Epithelial cell of esophagus (primary cell): ENCODE measurements around the gene PLCD3.
A peak's percentile ranks its signal among the peaks of the same experiment; 100 is the strongest.

Experiments used
- DNase-seq: peaks from one replicate; pipeline ENCODE4 v3.0.0; 2010; ENCODE audit warnings: low read depth
- H3K4me3 ChIP-seq: 2 replicates; pipeline ENCODE4 v1.5.1; 2011; ENCODE audit warnings: mild to moderate bottlenecking, low read length, control low read depth
- TF ChIP-seq, protein P1 (sequence below): IDR thresholded peaks from 2 replicates; pipeline ENCODE4 v1.5.1; 2011; ENCODE audit warnings: low read depth, mild to moderate bottlenecking, low read length, control low read depth, inconsistent platforms; ENCODE audit not compliant: insufficient read depth; ENCODE audit errors: missing control alignments

Gene PLCD3

DNA sequence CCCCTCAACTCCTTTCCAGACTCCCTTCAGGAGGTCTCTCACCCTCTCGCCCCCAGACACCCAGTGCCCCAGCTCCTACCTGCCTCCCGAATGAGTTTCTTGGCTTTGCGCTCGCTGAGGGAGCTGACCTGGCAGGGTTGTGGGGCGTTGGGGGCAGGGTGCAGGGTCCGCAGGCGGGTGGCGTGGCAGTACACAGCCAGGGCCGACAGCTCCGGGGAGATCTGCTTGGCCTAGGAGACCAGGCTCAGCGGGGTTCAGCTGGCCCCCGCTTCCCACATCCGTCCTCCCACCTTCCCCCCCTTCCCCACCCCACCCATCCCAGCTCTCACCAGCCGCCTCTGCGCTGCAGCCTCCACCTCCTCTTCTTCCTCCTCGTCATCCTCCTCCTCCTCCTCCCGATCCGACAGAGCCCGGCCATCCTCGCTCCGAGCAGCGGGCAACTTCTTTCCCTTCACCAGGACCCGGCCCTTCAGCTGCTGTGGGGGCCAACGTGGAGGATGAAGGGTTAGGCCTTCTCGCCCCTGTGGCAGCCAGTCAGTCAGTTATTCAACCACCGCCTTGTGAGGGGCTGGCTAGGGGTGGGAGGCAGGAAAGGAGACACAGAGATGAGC lies 17.2 kb downstream of the PLCD3 start:
- TF ChIP-seq, protein P1, sequence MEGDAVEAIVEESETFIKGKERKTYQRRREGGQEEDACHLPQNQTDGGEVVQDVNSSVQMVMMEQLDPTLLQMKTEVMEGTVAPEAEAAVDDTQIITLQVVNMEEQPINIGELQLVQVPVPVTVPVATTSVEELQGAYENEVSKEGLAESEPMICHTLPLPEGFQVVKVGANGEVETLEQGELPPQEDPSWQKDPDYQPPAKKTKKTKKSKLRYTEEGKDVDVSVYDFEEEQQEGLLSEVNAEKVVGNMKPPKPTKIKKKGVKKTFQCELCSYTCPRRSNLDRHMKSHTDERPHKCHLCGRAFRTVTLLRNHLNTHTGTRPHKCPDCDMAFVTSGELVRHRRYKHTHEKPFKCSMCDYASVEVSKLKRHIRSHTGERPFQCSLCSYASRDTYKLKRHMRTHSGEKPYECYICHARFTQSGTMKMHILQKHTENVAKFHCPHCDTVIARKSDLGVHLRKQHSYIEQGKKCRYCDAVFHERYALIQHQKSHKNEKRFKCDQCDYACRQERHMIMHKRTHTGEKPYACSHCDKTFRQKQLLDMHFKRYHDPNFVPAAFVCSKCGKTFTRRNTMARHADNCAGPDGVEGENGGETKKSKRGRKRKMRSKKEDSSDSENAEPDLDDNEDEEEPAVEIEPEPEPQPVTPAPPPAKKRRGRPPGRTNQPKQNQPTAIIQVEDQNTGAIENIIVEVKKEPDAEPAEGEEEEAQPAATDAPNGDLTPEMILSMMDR: no peak
- no peak for DNase-seq
- H3K4me3 ChIP-seq: no peak overlapping the region

DNA sequence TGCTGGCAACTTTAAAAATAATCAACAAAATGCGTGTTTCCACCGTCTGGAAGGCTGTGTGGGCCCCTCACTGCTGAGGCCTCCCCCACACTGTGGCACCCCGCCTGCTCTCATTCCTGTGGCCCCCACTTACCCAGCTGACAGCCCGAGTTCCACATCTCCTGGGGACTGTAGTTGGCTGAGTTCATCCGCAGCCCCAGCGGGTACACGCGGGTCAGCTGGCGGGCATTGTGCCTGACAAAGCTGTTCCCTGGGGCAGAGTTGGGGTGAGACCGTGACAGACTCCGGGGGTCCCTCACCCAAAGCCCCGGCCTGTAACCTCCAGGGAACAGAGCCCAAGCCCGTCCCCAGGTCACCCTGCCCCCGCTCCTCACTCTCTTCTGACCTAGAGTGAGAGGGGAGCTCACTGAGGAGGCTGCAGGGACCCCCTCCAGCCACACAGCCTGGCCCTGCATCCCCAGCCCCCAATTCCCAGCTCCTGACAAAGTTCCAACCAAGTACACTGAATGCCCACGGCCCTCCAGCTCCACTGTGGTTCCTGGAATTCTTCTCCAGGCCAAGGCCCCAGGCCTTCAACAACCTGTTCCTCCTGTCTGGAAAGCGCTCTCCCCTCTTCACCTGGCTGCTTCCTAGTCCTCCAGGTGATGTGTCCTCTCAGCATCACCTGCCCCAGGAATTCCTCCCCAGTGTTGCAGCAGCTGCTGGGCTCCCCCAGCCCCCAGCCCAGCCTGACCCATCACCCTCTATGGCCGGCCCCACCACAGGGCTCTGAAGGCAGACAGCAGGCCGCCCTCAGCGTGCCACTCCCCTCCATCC lies 18.0 kb downstream of the PLCD3 start:
- no peak overlapping the region for H3K4me3 ChIP-seq
- DNase-seq: no peak
- TF ChIP-seq, protein P1: no peak

DNA sequence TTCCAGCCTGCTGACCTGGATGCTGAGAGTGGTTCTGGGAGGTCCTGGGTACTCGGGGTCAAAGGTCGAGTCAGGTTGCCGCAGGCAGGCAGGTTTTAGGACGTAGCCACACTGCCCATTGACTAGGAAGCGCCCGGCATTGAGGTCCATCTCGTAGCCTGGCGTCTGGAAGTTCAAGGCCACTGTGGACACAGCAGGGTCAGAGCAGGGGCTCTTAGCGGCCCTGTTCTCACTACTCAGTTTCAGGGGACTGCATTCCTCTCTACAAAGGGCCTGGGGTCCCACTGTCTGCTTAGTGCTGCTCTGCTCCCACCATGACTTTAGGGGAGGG lies 18.9 kb downstream of the PLCD3 start:
- no peak for DNase-seq
- H3K4me3 ChIP-seq: no peak overlapping the region
- TF ChIP-seq, protein P1: no peak

DNA sequence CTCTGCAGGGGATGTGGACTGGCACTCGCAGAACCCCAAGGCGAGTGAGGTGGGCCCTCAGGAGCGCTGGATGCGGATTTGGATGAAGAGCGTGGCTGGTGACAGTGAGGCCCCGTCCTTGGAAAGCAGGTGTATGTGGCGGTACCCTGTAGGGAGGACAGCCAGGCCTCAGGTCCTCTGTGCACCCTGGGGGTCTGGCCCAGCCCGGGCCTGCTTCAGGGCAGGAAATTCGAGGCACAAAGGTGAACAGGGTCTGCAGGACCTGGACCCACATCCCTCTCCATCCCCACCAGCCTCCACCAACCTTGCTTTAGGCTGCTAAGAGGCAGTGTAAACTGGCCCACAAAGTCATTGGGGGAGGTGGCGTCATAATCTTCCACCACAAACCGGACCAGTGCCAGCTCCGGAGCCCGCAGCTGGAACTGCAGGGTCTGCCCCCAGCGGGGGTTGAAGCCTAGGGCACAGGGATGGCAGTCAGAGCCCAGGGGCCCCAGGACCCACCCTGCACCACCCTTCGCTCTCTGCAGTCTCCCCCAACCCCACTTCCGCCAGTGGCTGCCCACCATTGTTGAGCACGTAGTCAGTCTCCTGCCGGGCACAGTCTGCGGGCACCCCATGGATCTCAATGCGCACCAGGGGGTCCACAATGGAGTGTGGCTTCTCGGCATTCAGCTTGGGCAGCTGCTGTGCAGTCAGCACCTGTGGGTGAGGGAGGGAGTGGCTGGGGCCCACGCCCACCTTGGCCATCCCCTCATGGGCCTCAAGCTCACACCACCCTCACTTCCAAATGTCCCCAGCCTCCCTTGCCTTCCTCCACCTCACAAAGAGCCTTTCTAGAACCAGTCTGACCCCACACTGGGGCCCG lies 19.5 kb downstream of the PLCD3 start:
- no peak overlapping the region for H3K4me3 ChIP-seq
- TF ChIP-seq, protein P1: no peak
- no peak for DNase-seq

DNA sequence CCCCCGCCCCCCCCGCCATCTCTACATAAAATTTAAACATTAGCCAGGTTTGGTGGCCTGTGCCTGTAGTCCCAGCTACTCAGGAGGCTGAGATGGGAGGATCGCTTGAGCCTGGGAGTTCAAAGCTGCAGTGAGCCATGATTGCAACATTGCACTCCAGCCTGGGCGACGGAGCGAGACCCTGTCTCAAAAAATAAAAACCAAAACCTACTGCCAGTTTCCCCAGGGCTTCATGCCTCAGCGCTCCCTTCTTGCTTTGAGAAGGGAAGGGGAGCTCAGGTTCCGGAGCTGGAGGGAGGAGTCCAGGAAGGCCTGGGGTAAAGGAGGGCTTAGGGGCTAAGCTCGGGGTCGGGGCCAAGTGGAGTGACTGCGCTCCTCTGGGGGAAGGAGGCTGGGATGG lies 20.5 kb downstream of the PLCD3 start:
- no peak overlapping the region for H3K4me3 ChIP-seq
- DNase-seq: no peak
- TF ChIP-seq, protein P1: no peak

DNA sequence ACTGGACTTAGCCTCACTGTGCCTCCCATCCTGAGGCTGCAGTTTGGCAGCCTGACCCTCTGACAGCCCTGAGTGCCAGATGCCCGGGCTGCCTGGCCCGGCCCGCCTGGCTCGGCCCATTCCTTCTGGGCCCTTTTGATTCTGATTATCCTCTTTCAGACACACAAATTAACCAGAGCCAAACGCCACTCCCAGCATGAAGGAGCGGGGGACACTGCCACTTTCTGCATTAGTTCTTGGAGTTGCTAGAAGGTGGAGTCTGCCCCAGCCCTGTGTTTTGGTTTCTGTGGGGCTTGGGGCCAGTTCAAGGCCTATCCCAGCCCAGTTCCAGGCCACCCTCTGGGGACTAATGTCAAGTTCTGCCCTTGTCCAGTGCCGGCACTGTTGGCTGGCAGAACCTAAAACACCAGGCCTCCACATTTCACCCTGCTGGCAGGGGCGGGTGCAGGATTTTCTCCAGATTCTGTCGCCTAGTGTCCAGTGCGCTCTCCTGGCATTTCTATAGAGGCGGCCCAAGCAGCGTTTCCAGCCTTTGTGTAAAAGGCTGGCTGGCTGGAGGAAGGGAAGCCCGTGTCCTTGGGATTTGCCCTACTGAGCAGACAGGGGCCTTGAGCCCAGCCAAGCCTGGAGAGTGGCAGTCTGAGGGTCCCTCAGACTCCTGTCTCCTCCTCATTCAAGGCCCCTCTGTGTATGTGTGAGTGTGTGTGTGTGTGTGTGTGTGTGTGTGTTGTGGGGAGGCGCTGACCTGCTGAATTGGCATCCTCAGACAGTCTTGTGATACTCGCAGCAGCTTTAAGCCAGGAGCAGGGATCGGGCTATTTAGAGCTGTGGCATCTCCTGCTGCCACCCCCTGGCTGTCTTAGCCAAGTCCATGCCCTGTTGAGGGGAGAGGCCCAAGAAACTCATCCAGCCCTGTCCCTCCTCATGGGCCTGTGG lies 21.4 kb downstream of the PLCD3 start:
- TF ChIP-seq, protein P1: no peak
- H3K4me3 ChIP-seq: no peak overlapping the region
- DNase-seq: peak; percentile 42
